Nephron (organoid): ENCODE data around the gene KCNK3.

Experiments used
- H3K27ac Mint-ChIP-seq, 3 experiments: 2 replicates each; pipeline ENCODE4 v1.8.0; 2020; ENCODE audit warnings: mixed read lengths in 3 of 3, mild to moderate bottlenecking in 2 of 3, moderate library complexity in 1 of 3
- H3K27me3 Mint-ChIP-seq: 2 replicates; pipeline ENCODE4 v1.8.0; 2021; ENCODE audit warnings: low read depth, mild to moderate bottlenecking, moderate library complexity, mixed read lengths
- H3K36me3 Mint-ChIP-seq: 2 replicates; pipeline ENCODE4 v1.8.0; 2020; ENCODE audit warnings: low read depth, mixed read lengths
- H3K4me1 Mint-ChIP-seq: 2 replicates; pipeline ENCODE4 v1.8.0; 2020; ENCODE audit warnings: mixed read lengths
- H3K4me3 Mint-ChIP-seq, 3 experiments: 2 replicates each; pipeline ENCODE4 v1.8.0; 2020; ENCODE audit warnings: mild to moderate bottlenecking in 3 of 3, mixed read lengths in 3 of 3, moderate library complexity in 2 of 3
- H3K9me3 Mint-ChIP-seq: 2 replicates; pipeline ENCODE4 v1.8.0; 2020; ENCODE audit warnings: mixed read lengths
- TF ChIP-seq, protein P1 (sequence below), 3 experiments: fragments of 200-600 bp; sonication (generic); IDR thresholded peaks; one replicate each; pipeline ENCODE4 v1.5.0; 2021; ENCODE audit warnings: antibody characterized with exemption in 3 of 3; ENCODE audit not compliant: unreplicated experiment in 3 of 3

KCNK3 gene

DNA sequence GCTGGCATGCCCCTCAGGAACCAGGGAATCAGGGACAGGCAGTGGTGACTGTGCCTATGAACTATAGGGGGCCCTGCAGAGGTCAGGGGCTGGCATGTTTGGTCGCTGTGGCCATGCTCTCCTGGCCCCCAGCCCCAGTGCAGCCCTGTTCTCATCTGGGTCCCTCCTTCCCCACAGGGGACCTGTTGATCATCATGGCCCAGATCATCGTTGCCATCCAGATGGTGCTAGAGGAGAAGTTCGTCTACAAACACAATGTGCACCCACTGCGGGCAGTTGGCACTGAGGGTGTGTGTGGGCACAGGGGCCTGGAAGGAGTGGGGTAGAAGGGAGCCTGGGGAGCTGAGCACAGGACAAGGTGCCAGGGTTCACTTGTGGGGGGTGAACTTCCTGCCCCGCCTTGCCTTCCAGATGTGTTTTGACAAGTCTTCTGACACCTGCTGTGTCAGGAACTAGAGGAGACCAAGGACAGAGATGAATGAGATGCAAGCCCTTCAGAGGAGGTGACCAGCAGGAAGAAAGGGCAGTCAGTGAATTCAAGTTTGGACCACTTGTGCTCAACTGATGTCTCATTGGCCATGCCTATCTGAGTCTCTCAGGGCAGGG lies 83.8 kb downstream of the KCNK3 start:
- Mint-ChIP-seq H3K27ac (no peak overlapping the region), H3K36me3 (peaks cover 24% of the 10 kb centered on the region), H3K4me1 (peaks cover 16% of the 10 kb centered on the region), H3K27me3 (no peaks in the 10 kb centered on the region), H3K9me3 (no peaks in the 10 kb centered on the region), H3K4me3 (no peak overlapping the region)
- TF ChIP-seq, protein P1, sequence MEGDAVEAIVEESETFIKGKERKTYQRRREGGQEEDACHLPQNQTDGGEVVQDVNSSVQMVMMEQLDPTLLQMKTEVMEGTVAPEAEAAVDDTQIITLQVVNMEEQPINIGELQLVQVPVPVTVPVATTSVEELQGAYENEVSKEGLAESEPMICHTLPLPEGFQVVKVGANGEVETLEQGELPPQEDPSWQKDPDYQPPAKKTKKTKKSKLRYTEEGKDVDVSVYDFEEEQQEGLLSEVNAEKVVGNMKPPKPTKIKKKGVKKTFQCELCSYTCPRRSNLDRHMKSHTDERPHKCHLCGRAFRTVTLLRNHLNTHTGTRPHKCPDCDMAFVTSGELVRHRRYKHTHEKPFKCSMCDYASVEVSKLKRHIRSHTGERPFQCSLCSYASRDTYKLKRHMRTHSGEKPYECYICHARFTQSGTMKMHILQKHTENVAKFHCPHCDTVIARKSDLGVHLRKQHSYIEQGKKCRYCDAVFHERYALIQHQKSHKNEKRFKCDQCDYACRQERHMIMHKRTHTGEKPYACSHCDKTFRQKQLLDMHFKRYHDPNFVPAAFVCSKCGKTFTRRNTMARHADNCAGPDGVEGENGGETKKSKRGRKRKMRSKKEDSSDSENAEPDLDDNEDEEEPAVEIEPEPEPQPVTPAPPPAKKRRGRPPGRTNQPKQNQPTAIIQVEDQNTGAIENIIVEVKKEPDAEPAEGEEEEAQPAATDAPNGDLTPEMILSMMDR (IDR thresholded peaks at IDR 0.05; ENCODE audit: unreplicated experiment in 3 of 3) = no peak

DNA sequence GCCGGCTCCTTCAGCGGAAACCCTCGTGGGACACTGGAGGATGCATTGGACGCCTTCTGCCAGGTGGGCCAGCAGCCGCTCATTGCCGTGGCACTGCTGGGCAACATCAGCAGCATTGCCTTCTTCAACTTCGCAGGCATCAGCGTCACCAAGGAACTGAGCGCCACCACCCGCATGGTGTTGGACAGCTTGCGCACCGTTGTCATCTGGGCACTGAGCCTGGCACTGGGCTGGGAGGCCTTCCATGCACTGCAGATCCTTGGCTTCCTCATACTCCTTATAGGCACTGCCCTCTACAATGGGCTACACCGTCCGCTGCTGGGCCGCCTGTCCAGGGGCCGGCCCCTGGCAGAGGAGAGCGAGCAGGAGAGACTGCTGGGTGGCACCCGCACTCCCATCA lies 85.6 kb downstream of the KCNK3 start:
- Mint-ChIP-seq H3K4me3 (no peak overlapping the region), H3K4me1 (no peaks in the 10 kb centered on the region), H3K36me3 (peaks cover 24% of the 10 kb centered on the region), H3K27me3 (no peaks in the 10 kb centered on the region), H3K9me3 (no peaks in the 10 kb centered on the region), H3K27ac (no peak overlapping the region)
- TF ChIP-seq, protein P1 (IDR thresholded peaks at IDR 0.05; ENCODE audit: unreplicated experiment in 3 of 3) = no peak

DNA sequence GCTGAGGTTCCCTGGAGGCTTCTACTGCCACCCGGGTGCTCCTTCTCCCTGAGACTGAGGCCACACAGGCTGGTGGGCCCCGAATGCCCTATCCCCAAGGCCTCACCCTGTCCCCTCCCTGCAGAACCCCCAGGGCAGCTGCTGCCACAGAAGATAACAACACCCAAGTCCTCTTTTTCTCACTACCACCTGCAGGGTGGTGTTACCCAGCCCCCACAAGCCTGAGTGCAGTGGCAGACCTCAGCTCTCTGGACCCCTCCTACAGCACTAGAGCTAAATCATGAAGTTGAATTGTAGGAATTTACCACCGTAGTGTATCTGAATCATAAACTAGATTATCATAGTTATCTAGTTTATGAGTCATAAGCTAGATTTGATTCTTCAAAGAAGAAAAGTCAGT lies 86.0 kb downstream of the KCNK3 start:
- TF ChIP-seq, protein P1 (IDR thresholded peaks at IDR 0.05; ENCODE audit: unreplicated experiment in 3 of 3) = no peak
- Mint-ChIP-seq H3K36me3 (peaks cover 24% of the 10 kb centered on the region), H3K4me1 (no peaks in the 10 kb centered on the region), H3K27ac (no peak overlapping the region), H3K9me3 (no peaks in the 10 kb centered on the region), H3K27me3 (no peaks in the 10 kb centered on the region), H3K4me3 (no peak overlapping the region)

DNA sequence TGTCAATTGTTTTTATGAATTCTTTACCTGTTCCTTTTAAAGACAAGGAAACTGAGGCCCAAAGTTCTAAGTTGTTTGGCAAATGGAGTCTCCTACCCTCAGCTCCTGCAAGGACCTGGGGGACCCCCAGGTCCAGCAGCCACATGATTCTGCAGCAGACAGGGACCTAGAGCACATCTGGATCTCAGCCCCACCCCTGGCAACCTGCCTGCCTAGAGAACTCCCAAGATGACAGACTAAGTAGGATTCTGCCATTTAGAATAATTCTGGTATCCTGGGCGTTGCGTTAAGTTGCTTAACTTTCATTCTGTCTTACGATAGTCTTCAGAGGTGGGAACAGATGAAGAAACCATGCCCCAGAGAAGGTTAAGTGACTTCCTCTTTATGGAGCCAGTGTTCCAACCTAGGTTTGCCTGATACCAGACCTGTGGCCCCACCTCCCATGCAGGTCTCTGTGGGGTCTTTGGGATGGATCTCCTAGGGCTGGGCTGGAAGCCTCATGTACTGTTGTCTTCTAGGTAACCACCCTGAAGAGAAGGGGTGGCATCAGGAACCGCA lies 87.8 kb downstream of the KCNK3 start:
- TF ChIP-seq, protein P1 (IDR thresholded peaks at IDR 0.05; ENCODE audit: unreplicated experiment in 3 of 3) = no peak
- H3K4me3 Mint-ChIP-seq = no peak overlapping the region
- no peaks in the 10 kb centered on the region for H3K4me1 Mint-ChIP-seq
- H3K27ac Mint-ChIP-seq = no peak overlapping the region
- H3K36me3 Mint-ChIP-seq = peaks cover 24% of the 10 kb centered on the region
- no peaks in the 10 kb centered on the region for H3K9me3 Mint-ChIP-seq
- H3K27me3 Mint-ChIP-seq = no peaks in the 10 kb centered on the region
